Measurements from ENCODE around the gene PRIMA1. TPM values are rescaled to one million over a fixed set of nuclear protein-coding genes. Genes with fewer than 3 reads are reported as not detected.

PRIMA1 gene
- total RNA-seq, 4 donors from 2014 or later, result 21.1 to 46.8 (median 35.3) TPM

DNA sequence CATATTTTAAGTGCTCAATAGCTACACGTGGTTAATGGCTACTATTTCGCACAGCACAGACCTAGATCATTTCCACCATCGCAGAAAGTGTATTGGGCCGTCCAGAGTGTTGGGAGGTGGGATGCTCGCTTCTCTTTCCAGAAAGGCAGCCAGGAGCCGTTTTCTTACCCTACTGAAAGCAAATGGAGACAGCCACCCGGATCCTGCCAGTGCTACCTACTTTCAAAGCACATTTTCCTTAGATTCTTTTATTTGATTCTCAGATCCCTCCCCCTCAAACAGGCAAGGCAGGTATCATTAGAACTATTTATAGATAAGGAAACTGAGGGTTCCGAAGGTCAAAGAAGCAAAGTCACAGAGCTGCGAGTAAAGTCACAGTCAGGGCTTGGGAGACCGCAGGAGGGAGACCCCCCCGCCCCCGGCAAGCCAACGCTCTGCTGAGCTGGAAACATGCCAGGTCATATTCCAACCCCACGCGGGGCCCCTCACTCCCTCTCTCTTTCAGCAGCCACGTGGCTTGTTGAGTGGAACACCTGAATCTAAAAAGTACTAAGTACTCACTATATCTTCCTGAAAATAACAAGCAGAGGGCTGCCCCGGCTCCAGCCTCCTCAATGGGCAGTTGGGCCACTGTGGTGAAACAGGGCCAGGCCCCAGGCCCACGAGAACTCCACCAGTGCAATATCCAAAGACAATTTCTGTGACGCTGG is 36.2 kb downstream of the PRIMA1 start:
- no peak for DNase-seq (ENCODE audit: low spot score in 2 of 2)
- Histone ChIP-seq H3K27ac (peak overlapping the region in 3 of 4 donors; percentile 6 to 92 (median 76)), H3K36me3 (no peaks in the 10 kb centered on the region), H3K27me3 (no peaks in the 10 kb centered on the region), H3K4me1 (peaks cover 0 to 89% (median 53%) of the 10 kb centered on the region in 4 donors), H3K4me3 (no peak overlapping the region), H3K9me3 (no peaks in the 10 kb centered on the region)
- WGBS, 2 donors, result 42 to 44% methylated on average over 18 to 19 of the region's 19 CpGs
- no peak for TF ChIP-seq POLR2A (IDR thresholded peaks at IDR 0.05)
- TF ChIP-seq, protein P1, sequence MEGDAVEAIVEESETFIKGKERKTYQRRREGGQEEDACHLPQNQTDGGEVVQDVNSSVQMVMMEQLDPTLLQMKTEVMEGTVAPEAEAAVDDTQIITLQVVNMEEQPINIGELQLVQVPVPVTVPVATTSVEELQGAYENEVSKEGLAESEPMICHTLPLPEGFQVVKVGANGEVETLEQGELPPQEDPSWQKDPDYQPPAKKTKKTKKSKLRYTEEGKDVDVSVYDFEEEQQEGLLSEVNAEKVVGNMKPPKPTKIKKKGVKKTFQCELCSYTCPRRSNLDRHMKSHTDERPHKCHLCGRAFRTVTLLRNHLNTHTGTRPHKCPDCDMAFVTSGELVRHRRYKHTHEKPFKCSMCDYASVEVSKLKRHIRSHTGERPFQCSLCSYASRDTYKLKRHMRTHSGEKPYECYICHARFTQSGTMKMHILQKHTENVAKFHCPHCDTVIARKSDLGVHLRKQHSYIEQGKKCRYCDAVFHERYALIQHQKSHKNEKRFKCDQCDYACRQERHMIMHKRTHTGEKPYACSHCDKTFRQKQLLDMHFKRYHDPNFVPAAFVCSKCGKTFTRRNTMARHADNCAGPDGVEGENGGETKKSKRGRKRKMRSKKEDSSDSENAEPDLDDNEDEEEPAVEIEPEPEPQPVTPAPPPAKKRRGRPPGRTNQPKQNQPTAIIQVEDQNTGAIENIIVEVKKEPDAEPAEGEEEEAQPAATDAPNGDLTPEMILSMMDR (IDR thresholded peaks at IDR 0.05), result no peak
- TF ChIP-seq EP300 (IDR thresholded peaks at IDR 0.05), result no peak

- Histone ChIP-seq H3K27ac (peak overlapping the region; percentile 0 to 92 (median 72)), H3K4me3 (no peak overlapping the region), H3K27me3 (no peaks in the 10 kb centered on the region), H3K4me1 (peaks cover 0 to 90% (median 66%) of the 10 kb centered on the region in 4 donors), H3K36me3 (no peaks in the 10 kb centered on the region), H3K9me3 (no peaks in the 10 kb centered on the region)
- WGBS, 2 donors, result 42 to 57% methylated on average over 8 of the region's 8 CpGs
- DNase-seq (ENCODE audit: low spot score in 2 of 2), result no peak
- TF ChIP-seq POLR2A (IDR thresholded peaks at IDR 0.05) (no peak), EP300 (IDR thresholded peaks at IDR 0.05) (peak in 1 of 2 donors; percentile 0)
Observed at GRCh38 chr14:93749076-93749420, 39.2 kb downstream of the PRIMA1 start.

GRCh38 chr14:93748208-93749075 is 39.8 kb downstream of the PRIMA1 start:
- H3K9me3 ChIP-seq, result no peaks in the 10 kb centered on the region
- H3K27ac ChIP-seq, result peak overlapping the region; percentile 57 to 92 (median 72)
- peak overlapping the region in 1 of 4 donors; percentile 5 for H3K4me3 ChIP-seq
- DNase-seq (ENCODE audit: low spot score in 2 of 2), result no peak
- H3K27me3 ChIP-seq, result no peaks in the 10 kb centered on the region
- peaks cover 0 to 90% (median 64%) of the 10 kb centered on the region in 4 donors for H3K4me1 ChIP-seq
- 37 to 50% methylated on average over 22 to 25 of the region's 25 CpGs for WGBS, 2 donors
- TF ChIP-seq POLR2A (IDR thresholded peaks at IDR 0.05) (no peak), EP300 (IDR thresholded peaks at IDR 0.05) (peak in 1 of 2 donors; percentile 82)
- no peaks in the 10 kb centered on the region for H3K36me3 ChIP-seq

DNA sequence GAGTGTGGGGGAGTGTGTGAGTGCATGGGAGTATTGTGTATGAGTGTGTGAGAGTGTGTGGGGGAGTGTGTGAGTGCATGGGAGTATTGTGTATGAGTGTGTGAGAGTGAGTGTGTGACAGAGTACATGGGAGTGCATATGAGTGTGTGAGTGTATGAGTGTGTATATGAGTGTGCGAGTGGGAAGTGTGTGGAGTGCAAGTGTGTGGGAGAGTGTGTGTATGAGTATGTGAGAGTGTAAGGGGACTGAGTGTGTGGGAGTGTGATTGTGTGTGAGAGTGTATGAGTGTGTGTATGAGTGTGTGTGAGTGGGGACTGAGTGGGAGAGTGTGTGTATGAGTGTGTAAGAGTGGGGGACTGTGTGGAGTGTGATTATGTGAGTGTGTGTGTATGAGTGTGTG is 40.7 kb downstream of the PRIMA1 start:
- WGBS, 2 donors, result 69 to 77% methylated on average over 1 of the region's 1 CpG
- H3K9me3 ChIP-seq, result no peaks in the 10 kb centered on the region
- peaks cover 0 to 94% (median 65%) of the 10 kb centered on the region in 4 donors for H3K4me1 ChIP-seq
- H3K27me3 ChIP-seq, result no peaks in the 10 kb centered on the region
- no peak for DNase-seq (ENCODE audit: low spot score in 2 of 2)
- TF ChIP-seq EP300 (IDR thresholded peaks at IDR 0.05), result no peak
- no peaks in the 10 kb centered on the region for H3K36me3 ChIP-seq
- peak overlapping the region; percentile 57 to 92 (median 72) for H3K27ac ChIP-seq
- H3K4me3 ChIP-seq, result no peak overlapping the region

GRCh38 chr14:93747102-93747501 is 41.2 kb downstream of the PRIMA1 start:
- H3K27ac ChIP-seq, result peak overlapping the region; percentile 57 to 92 (median 72)
- no peaks in the 10 kb centered on the region for H3K9me3 ChIP-seq
- no peaks in the 10 kb centered on the region for H3K36me3 ChIP-seq
- H3K4me3 ChIP-seq, result no peak overlapping the region
- 56 to 57% methylated on average over 15 of the region's 15 CpGs for WGBS, 2 donors
- peaks cover 0 to 94% (median 65%) of the 10 kb centered on the region in 4 donors for H3K4me1 ChIP-seq
- TF ChIP-seq EP300 (IDR thresholded peaks at IDR 0.05) (no peak), POLR2A (IDR thresholded peaks at IDR 0.05) (no peak)
- TF ChIP-seq, protein P1 (IDR thresholded peaks at IDR 0.05), result no peak
- no peaks in the 10 kb centered on the region for H3K27me3 ChIP-seq
- no peak for DNase-seq (ENCODE audit: low spot score in 2 of 2)

DNA sequence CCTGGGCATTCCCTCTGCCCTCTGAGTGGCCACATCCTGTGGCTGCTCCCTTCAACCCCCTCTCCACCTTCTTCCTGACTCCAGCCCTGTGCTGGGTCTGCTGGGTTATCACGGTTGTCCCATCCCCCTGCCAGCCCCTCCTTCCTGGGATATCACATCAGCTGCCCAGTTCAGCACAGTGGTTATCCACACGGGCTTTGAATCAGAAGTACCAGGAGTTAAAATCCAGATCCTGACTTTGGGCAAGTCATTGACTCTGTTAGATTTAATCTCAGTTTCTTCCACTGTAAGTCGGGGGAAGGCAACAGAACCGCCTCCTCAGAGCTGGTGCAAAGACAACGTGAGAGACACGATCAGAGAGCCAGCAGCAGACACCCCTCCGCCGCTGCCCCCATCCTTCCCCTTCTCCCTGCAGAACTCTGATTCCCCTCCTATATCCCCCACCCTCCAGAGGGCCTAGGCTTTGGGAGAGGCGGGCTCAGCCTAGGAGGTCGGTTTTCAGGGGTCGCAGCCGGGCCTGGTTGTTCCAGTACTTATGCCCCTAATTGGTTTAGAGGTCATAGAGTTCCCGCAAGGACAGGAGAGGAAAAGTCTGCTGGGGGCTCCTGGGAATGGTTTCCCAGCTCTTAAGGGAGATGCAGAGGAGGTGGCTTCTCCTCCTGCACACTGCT is 42.5 kb downstream of the PRIMA1 start:
- H3K27ac ChIP-seq, result peak overlapping the region; percentile 57 to 92 (median 72)
- 39 to 42% methylated on average over 12 to 13 of the region's 13 CpGs for WGBS, 2 donors
- no peaks in the 10 kb centered on the region for H3K27me3 ChIP-seq

More for the DNA sequence above, 42.5 kb downstream of the PRIMA1 start:
- Histone ChIP-seq H3K4me3 (no peak overlapping the region), H3K9me3 (no peaks in the 10 kb centered on the region), H3K36me3 (no peaks in the 10 kb centered on the region), H3K4me1 (peaks cover 0 to 93% (median 65%) of the 10 kb centered on the region in 4 donors)
- TF ChIP-seq EP300 (IDR thresholded peaks at IDR 0.05) (no peak), POLR2A (IDR thresholded peaks at IDR 0.05) (no peak)
- TF ChIP-seq, protein P1 (IDR thresholded peaks at IDR 0.05), result no peak
- no peak for DNase-seq (ENCODE audit: low spot score in 2 of 2)

All from tibial nerve (tissue), 4 donors.